GM19395 (cell line): Measurements from ENCODE around the gene ABLIM2.

Experiments
- ATAC-seq: cut with Tn5 transposase; IDR thresholded peaks from one replicate; pipeline ENCODE4 v1.9.1; 2021; ENCODE audit warnings: mild to moderate bottlenecking, moderate library complexity; ENCODE audit not compliant: unreplicated experiment

Gene ABLIM2

GRCh38 chr4:8176547-8177399 lies 18.2 kb upstream of the ABLIM2 start:
- ATAC-seq = peak; percentile 65

GRCh38 chr4:8175686-8176085 lies 17.1 kb upstream of the ABLIM2 start:
- no peak for ATAC-seq

- ATAC-seq = no peak
These were observed 16.4 kb upstream of the ABLIM2 start for GRCh38 chr4:8174970-8175369.

GRCh38 chr4:8173492-8174242 lies 15.1 kb upstream of the ABLIM2 start:
- ATAC-seq = no peak

GRCh38 chr4:8171984-8172924 lies 13.6 kb upstream of the ABLIM2 start:
- peak; percentile 81 for ATAC-seq

- ATAC-seq = no peak
These were observed 12.7 kb upstream of the ABLIM2 start for GRCh38 chr4:8171266-8171665.

GRCh38 chr4:8170341-8170740 lies 11.7 kb upstream of the ABLIM2 start:
- ATAC-seq = no peak

GRCh38 chr4:8169763-8170162 lies 11.2 kb upstream of the ABLIM2 start:
- ATAC-seq = no peak

GRCh38 chr4:8168832-8169598 lies 10.4 kb upstream of the ABLIM2 start:
- ATAC-seq = no peak

GRCh38 chr4:8168232-8168631 lies 9.6 kb upstream of the ABLIM2 start:
- no peak for ATAC-seq

GRCh38 chr4:8167815-8168214 lies 9.2 kb upstream of the ABLIM2 start:
- ATAC-seq = no peak

- no peak for ATAC-seq
These were observed 8.7 kb upstream of the ABLIM2 start for GRCh38 chr4:8167291-8167690.

GRCh38 chr4:8165374-8165896 lies 6.8 kb upstream of the ABLIM2 start:
- ATAC-seq = no peak

- no peak for ATAC-seq
These were observed 6.1 kb upstream of the ABLIM2 start for GRCh38 chr4:8164687-8165086.

GRCh38 chr4:8164194-8164565 lies 5.6 kb upstream of the ABLIM2 start:
- no peak for ATAC-seq

- no peak for ATAC-seq
These were observed 5.0 kb upstream of the ABLIM2 start for GRCh38 chr4:8163436-8164193.

GRCh38 chr4:8163026-8163425 lies 4.4 kb upstream of the ABLIM2 start:
- ATAC-seq = no peak

- ATAC-seq = no peak
These were observed 4.0 kb upstream of the ABLIM2 start for GRCh38 chr4:8162625-8163024.

- no peak for ATAC-seq
These were observed 2.0 kb upstream of the ABLIM2 start for GRCh38 chr4:8160572-8160971.

GRCh38 chr4:8160233-8160560 lies 1.6 kb upstream of the ABLIM2 start:
- no peak for ATAC-seq
